Testis (tissue), 2 donors: Measurements from ENCODE around the gene VWA2.

Experiments
- POLR2A ChIP-seq: fragments of 450-650 bp; IDR thresholded peaks from one replicate; pipeline ENCODE4 v1.6.1; 2017; ENCODE audit warnings: antibody characterized with exemption, mild to moderate bottlenecking, moderate library complexity
- TF ChIP-seq, protein P1 (sequence below), 3 experiments: fragments of 450-650 bp in 2 of 3; fragments of 200-600 bp in 1 of 3; sonication (generic) in 1 of 3; IDR thresholded peaks; one replicate each; pipeline ENCODE4 v1.5.1; 2016 to 2019; ENCODE audit warnings: antibody characterized with exemption in 3 of 3, mild to moderate bottlenecking in 2 of 3, moderate library complexity in 1 of 3

- TF ChIP-seq, protein P1, sequence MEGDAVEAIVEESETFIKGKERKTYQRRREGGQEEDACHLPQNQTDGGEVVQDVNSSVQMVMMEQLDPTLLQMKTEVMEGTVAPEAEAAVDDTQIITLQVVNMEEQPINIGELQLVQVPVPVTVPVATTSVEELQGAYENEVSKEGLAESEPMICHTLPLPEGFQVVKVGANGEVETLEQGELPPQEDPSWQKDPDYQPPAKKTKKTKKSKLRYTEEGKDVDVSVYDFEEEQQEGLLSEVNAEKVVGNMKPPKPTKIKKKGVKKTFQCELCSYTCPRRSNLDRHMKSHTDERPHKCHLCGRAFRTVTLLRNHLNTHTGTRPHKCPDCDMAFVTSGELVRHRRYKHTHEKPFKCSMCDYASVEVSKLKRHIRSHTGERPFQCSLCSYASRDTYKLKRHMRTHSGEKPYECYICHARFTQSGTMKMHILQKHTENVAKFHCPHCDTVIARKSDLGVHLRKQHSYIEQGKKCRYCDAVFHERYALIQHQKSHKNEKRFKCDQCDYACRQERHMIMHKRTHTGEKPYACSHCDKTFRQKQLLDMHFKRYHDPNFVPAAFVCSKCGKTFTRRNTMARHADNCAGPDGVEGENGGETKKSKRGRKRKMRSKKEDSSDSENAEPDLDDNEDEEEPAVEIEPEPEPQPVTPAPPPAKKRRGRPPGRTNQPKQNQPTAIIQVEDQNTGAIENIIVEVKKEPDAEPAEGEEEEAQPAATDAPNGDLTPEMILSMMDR (IDR thresholded peaks at IDR 0.05), result no peak
- no peak for TF ChIP-seq POLR2A
Measured at GRCh38 chr10:114288424-114289095, 49.5 kb downstream of the VWA2 start.
